Colonic mucosa (tissue), 4 donors: Measurements from ENCODE around the gene TRIM5. TPM values are rescaled to one million over a fixed set of nuclear protein-coding genes. Genes with fewer than 3 reads are reported as not detected.
"Not testable (repeated sequence)": the region's sequence is repeated elsewhere in the genome, so short reads cannot be mapped to it uniquely, and the experiment has no call there.

Experiments
- DNase-seq: peaks from one replicate; pipeline ENCODE4 v3.0.0-alpha.2; 2020
- H3K27ac ChIP-seq: fragments of 200-600 bp; one replicate; pipeline ENCODE4 v1.8.0; 2021
- H3K27me3 ChIP-seq: fragments of 200-600 bp; one replicate; pipeline ENCODE4 v1.8.0; 2021
- H3K36me3 ChIP-seq: fragments of 200-600 bp; one replicate; pipeline ENCODE4 v1.8.0; 2021
- H3K4me1 ChIP-seq: fragments of 200-600 bp; one replicate; pipeline ENCODE4 v1.8.0; 2021; ENCODE audit warnings: mild to moderate bottlenecking
- H3K4me3 ChIP-seq: fragments of 200-600 bp; one replicate; pipeline ENCODE4 v1.8.0; 2021
- H3K9ac ChIP-seq, 2 donors: one replicate each; pipeline ENCODE4 v1.7.0; 2013; ENCODE audit warnings: control low read depth in 2 of 2, low read depth in 2 of 2, low read length in 2 of 2
- H3K9me3 ChIP-seq: fragments of 200-600 bp; one replicate; pipeline ENCODE4 v1.8.0; 2021
- intact Hi-C: fragments of 100-400 bp; cut with DNase I; formaldehyde crosslinking; loops from one replicate; pipeline ENCODE4 v1.14.1; 2022
- total RNA-seq, 2 donors: library from RNA; stranded (reverse); fragmentation: NEBNext Ultra II Directional in 1 of 2; extraction: Animal tissue kit (Norgen Biotek cat#: 25700) in 1 of 2; gene quantifications; one replicate each; pipeline ENCODE4 v1.2.1, GENCODE V29; 2021
- TF ChIP-seq, protein P1 (sequence below): fragments of 200-600 bp; IDR thresholded peaks from one replicate; pipeline ENCODE4 v1.8.0; 2022; ENCODE audit warnings: antibody characterized with exemption, mild to moderate bottlenecking
- donor health status: healthy.
- donor health status: DM: no; HTN: no; CAD: no.
- donor health status: DM: no; HTN: no; CAD: no.

Gene TRIM5
- 10 to 100 TPM; 21.4 to 23.3 TPM for total RNA-seq

DNA sequence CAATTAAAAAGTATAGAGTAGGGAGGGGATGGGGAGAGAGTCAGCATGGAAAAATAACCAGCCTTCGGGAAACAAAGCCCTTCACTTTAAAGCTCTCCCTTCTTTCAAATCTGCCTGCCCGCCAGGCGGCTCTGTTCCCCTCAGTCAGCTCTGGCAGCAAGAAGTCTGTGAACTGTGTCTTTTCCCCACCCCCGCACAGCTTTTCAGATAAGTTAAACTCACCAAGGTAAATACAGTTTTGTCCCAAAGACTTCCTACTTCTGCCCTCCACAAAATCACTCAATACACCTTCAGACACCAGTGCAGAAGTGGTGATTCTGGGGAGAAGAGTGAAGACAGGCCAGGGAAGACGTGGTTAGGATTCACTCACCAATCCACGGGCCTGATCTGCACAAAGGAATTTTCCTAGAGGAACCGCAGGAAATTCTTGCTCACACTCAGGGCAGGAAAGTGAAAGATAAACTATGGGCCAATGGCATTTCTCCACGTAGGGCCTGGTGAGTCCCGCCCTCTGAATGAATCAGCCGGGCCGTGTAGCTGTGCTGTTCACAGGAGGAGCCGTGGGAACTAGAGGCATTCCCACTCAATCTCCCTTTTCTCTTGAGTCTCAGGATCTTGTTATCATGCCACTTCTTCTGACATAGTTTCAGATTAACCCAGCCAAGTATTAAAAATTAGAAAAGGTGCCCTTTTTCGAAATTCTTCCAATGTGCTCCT, at the start of gene TRIM5:
TRIM5 (minus strand) TSS at position 429 of the 717 bp plus-strand sequence. CDS start 4,897 bp downstream, outside the sequence.
- TF ChIP-seq, protein P1, sequence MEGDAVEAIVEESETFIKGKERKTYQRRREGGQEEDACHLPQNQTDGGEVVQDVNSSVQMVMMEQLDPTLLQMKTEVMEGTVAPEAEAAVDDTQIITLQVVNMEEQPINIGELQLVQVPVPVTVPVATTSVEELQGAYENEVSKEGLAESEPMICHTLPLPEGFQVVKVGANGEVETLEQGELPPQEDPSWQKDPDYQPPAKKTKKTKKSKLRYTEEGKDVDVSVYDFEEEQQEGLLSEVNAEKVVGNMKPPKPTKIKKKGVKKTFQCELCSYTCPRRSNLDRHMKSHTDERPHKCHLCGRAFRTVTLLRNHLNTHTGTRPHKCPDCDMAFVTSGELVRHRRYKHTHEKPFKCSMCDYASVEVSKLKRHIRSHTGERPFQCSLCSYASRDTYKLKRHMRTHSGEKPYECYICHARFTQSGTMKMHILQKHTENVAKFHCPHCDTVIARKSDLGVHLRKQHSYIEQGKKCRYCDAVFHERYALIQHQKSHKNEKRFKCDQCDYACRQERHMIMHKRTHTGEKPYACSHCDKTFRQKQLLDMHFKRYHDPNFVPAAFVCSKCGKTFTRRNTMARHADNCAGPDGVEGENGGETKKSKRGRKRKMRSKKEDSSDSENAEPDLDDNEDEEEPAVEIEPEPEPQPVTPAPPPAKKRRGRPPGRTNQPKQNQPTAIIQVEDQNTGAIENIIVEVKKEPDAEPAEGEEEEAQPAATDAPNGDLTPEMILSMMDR = peak; percentile 48
- intact Hi-C loops = loop anchor here (5.0 to 10.0 kb wide), 2 partner anchors 60 to 122 kb away; partner anchors contain the start of genes OR52N2 and TRIM34
- Histone ChIP-seq H3K4me1 (no peaks in the 10 kb centered on the region), H3K4me3 (peak within 1 kb of the TSS; percentile 40), H3K27ac (peak within 1 kb of the TSS; percentile 94), H3K36me3 (no peaks in the 10 kb centered on the region), H3K9me3 (no peaks in the 10 kb centered on the region), H3K9ac (peak within 1 kb of the TSS; percentile 17 to 84), H3K27me3 (no peaks in the 10 kb centered on the region)
- DNase-seq = peak; percentile 91

DNA sequence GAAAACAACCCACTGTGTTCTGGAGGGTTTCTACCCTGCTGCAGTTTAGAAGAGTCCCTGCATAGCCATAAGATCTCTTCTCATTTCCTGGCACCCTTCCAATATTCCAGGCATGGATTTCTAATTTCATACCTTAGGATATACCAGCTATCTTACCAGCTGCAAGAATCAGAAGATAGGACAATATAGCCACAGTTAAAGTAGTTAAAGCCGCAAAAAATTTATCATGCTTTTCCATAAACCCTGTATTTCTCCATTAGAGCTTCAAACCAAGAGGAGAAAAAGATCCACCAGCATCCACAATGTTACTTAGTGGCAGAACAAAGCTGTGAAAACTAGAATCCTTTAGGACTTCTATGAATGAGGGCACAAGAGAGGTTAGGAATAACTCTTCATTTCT, 42.8 kb upstream of the TRIM5 start:
- intact Hi-C loops = no loop called here
- Histone ChIP-seq H3K4me3 (no peak overlapping the region), H3K9ac (no peak overlapping the region), H3K27ac (no peak overlapping the region), H3K27me3 (no peaks in the 10 kb centered on the region), H3K36me3 (no peaks in the 10 kb centered on the region), H3K4me1 (no peaks in the 10 kb centered on the region), H3K9me3 (no peaks in the 10 kb centered on the region)
- TF ChIP-seq, protein P1 = no peak
- DNase-seq = no peak

DNA sequence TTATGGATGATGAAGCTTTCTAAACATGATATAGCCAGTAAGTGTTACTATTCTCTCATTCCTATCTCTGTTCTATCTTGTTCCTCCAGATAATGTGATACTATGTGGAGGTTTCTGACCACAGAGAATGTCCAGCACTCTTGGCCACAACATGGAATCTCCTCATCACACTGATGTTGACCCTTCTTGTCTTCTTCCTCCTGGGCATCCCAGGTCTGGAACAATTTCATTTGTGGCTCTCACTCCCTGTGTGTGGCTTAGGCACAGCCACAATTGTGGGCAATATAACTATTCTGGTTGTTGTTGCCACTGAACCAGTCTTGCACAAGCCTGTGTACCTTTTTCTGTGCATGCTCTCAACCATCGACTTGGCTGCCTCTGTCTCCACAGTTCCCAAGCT, 41.5 kb upstream of the TRIM5 start:
- no peak overlapping the region for H3K9ac ChIP-seq
- no peaks in the 10 kb centered on the region for H3K36me3 ChIP-seq
- no peak overlapping the region for H3K4me3 ChIP-seq
- TF ChIP-seq, protein P1 = no peak
- H3K9me3 ChIP-seq = no peaks in the 10 kb centered on the region
- no peak for DNase-seq
- no peaks in the 10 kb centered on the region for H3K27me3 ChIP-seq
- intact Hi-C loops = no loop called here
- H3K4me1 ChIP-seq = no peaks in the 10 kb centered on the region
- no peak overlapping the region for H3K27ac ChIP-seq

- Histone ChIP-seq H3K27me3 (no peaks in the 10 kb centered on the region), H3K27ac (no peak overlapping the region), H3K9ac (no peak overlapping the region), H3K36me3 (no peaks in the 10 kb centered on the region), H3K4me3 (no peak overlapping the region), H3K4me1 (no peaks in the 10 kb centered on the region), H3K9me3 (no peaks in the 10 kb centered on the region)
- intact Hi-C loops = no loop called here
- no peak for DNase-seq
- TF ChIP-seq, protein P1 = no peak
Measured at GRCh38 chr11:5722622-5723021, 37.7 kb upstream of the TRIM5 start.

DNA sequence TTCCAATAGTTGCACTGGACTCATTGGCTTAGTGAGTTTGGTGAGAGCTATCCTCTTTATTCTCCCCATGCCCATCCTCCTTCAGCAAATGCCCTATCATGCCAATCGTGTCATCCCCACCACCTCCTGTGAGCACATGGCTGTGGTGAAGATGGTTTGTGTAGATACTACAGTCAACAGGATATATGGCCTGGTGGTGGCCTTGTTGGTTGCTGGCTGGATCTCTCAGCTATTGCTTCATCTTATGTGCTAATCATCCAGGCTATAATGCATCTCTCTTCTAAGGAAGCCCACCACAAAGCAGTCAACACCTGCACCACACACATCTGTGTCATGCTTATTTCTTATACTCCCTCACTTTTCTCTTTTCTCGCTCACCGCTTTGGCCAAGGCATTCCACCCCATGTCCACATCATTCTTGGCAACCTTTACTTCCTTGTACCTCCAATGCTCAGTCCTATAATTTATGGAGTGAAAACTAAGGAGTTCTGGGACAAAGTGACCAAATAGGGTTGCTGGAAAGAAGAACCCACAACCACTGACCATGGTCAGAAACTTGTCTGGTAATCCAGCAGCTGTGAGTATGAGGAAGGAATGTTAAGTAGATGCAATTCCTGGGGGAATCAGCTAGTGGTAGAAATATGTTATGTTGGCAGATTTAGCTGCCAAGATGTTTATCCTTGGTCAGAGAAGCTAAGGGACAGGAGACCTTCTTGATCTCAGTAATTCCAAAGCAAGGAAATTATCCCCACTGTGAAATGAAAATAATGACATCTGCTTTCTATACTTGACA, 35.0 kb upstream of the TRIM5 start:
- intact Hi-C loops = no loop called here
- Histone ChIP-seq H3K9me3 (no peaks in the 10 kb centered on the region), H3K9ac (no peak overlapping the region), H3K27ac (no peak overlapping the region), H3K27me3 (no peaks in the 10 kb centered on the region), H3K36me3 (no peaks in the 10 kb centered on the region), H3K4me3 (no peak overlapping the region), H3K4me1 (no peaks in the 10 kb centered on the region)
- no peak for DNase-seq
- TF ChIP-seq, protein P1 = no peak

GRCh38 chr11:5716518-5716917, 31.6 kb upstream of the TRIM5 start:
- H3K27ac ChIP-seq, H3K36me3 ChIP-seq, intact Hi-C loops, H3K9ac ChIP-seq, H3K4me3 ChIP-seq, H3K9me3 ChIP-seq, H3K27me3 ChIP-seq, H3K4me1 ChIP-seq, DNase-seq: not testable (repeated sequence)
